ENCODE results near the gene LTBP2.

The LTBP2 gene

GRCh38 chr14:74469548-74470518 is 142.2 kb downstream of the LTBP2 start:
- no peak overlapping the region for H3K4me3 ChIP-seq (ENCODE audit: control insufficient read depth, low read depth, low read length)
- TF ChIP-seq CTCF (conservative IDR thresholded peaks at IDR 0.05; ENCODE audit: control insufficient read depth, insufficient read depth, low read depth, low read length): no peak
- DNase-seq (ENCODE audit: low read depth): no peak

DNA sequence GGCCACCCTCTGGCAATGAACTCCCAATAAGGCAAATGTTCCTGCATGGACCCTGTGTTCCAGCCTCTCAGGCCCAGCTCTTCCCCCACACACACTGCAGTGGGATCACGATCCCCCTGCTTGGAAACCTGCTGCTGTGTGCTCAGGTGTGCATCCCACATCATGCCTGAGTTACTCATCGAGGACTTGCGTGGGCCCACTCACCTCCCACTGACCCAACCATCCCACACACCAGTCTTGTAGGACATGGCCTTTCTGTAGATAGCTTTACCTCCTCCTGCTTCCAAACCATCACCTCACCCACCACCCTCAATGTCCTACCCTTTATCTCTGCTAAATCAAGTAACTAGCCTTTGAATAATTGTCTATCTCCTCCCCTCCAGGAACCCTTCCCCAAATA is 143.5 kb downstream of the LTBP2 start:
- no peak for DNase-seq (ENCODE audit: low read depth)
- H3K4me3 ChIP-seq (ENCODE audit: control insufficient read depth, low read depth, low read length): no peak overlapping the region
- no peak for TF ChIP-seq CTCF (conservative IDR thresholded peaks at IDR 0.05; ENCODE audit: control insufficient read depth, insufficient read depth, low read depth, low read length)

DNA sequence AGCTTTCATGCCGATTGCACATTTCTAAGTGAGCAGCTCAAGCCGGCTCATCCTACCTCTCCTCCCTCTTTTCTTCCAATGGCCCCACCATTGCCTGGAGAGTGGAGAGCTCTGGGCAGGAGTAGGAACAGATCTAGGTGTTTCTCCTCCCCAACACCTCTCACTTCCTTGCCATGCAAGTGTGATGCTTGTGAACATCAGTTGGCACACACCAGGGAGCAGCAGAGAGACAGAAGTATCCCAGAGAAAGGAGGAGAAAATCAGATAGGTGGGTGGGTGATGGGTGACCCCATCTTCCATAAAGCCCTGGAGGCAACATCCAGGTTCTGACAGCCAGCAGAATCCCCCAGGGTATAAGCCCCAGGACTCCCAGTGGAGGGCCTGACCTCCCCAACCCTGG is 146.7 kb downstream of the LTBP2 start:
- TF ChIP-seq CTCF (conservative IDR thresholded peaks at IDR 0.05; ENCODE audit: control insufficient read depth, insufficient read depth, low read depth, low read length): no peak
- DNase-seq (ENCODE audit: low read depth): no peak
- no peak overlapping the region for H3K4me3 ChIP-seq (ENCODE audit: control insufficient read depth, low read depth, low read length)

GRCh38 chr14:74464785-74465184 is 147.3 kb downstream of the LTBP2 start:
- no peak overlapping the region for H3K4me3 ChIP-seq (ENCODE audit: control insufficient read depth, low read depth, low read length)
- no peak for TF ChIP-seq CTCF (conservative IDR thresholded peaks at IDR 0.05; ENCODE audit: control insufficient read depth, insufficient read depth, low read depth, low read length)
- no peak for DNase-seq (ENCODE audit: low read depth)

GRCh38 chr14:74463697-74464096 is 148.3 kb downstream of the LTBP2 start:
- no peak for TF ChIP-seq CTCF (conservative IDR thresholded peaks at IDR 0.05; ENCODE audit: control insufficient read depth, insufficient read depth, low read depth, low read length)
- no peak for DNase-seq (ENCODE audit: low read depth)
- H3K4me3 ChIP-seq (ENCODE audit: control insufficient read depth, low read depth, low read length): no peak overlapping the region

DNA sequence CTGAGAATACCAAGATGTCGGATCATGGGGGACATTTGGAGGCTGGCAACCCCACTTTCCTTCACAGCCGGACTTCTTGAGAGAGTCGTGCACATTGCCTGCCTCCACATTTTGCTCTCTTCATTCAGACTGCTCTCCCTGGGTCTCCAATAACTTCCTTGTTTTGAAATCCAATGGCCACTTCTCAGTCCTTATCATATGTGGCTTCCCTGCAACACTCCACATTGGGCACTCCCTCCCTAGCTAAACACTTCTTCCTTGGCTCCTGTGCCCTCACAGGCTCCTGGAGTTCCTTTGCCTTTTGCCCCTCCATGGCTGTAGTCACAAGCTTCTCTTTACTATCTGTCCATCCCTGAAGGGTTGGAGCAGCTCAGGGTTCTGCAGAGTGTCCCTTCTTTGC is 149.0 kb downstream of the LTBP2 start:
- no peak for DNase-seq (ENCODE audit: low read depth)
- no peak for TF ChIP-seq CTCF (conservative IDR thresholded peaks at IDR 0.05; ENCODE audit: control insufficient read depth, insufficient read depth, low read depth, low read length)
- no peak overlapping the region for H3K4me3 ChIP-seq (ENCODE audit: control insufficient read depth, low read depth, low read length)

Data from fibroblast of mammary gland (primary cell).